NCI-H1048 (cell line): ENCODE data around the gene PLEKHA6.

Source experiments
- DNase-seq: peaks from one replicate; lab custom pipeline; 2025; lab: John Stamatoyannopoulos, UW

Gene PLEKHA6

GRCh38 chr1:204359474-204360255, at the start of gene PLEKHA6:
TSS of gene PLEKHA6 (minus strand) at chr1:204359929. CDS start at chr1:204273727, 86,202 bp downstream.
- DNase-seq = no peak

- no peak for DNase-seq
Measured at GRCh38 chr1:204409123-204409522, 49.4 kb upstream of the PLEKHA6 start.

- no peak for DNase-seq
Measured at GRCh38 chr1:204408602-204409001, 48.9 kb upstream of the PLEKHA6 start.

- DNase-seq = no peak
Measured at GRCh38 chr1:204408074-204408507, 48.4 kb upstream of the PLEKHA6 start.

GRCh38 chr1:204407295-204407971, 47.7 kb upstream of the PLEKHA6 start:
- DNase-seq = no peak

GRCh38 chr1:204406621-204407020, 46.9 kb upstream of the PLEKHA6 start:
- DNase-seq = no peak

GRCh38 chr1:204405988-204406387, 46.3 kb upstream of the PLEKHA6 start:
- DNase-seq = no peak

GRCh38 chr1:204404629-204405028, 44.9 kb upstream of the PLEKHA6 start:
- no peak for DNase-seq

GRCh38 chr1:204402391-204402790, 42.7 kb upstream of the PLEKHA6 start:
- DNase-seq = no peak

- no peak for DNase-seq
Measured at GRCh38 chr1:204401730-204402129, 42.0 kb upstream of the PLEKHA6 start.

GRCh38 chr1:204400882-204401510, 41.3 kb upstream of the PLEKHA6 start:
- no peak for DNase-seq

- DNase-seq = peak; percentile 89
Measured at GRCh38 chr1:204398197-204399125, 38.7 kb upstream of the PLEKHA6 start.

- DNase-seq = no peak
Measured at GRCh38 chr1:204396015-204396583, 36.4 kb upstream of the PLEKHA6 start.

- no peak for DNase-seq
Measured at GRCh38 chr1:204391629-204392028, 31.9 kb upstream of the PLEKHA6 start.

GRCh38 chr1:204390751-204391466, 31.2 kb upstream of the PLEKHA6 start:
- no peak for DNase-seq

GRCh38 chr1:204385727-204386126, 26.0 kb upstream of the PLEKHA6 start:
- DNase-seq = no peak

- DNase-seq = no peak
Measured at GRCh38 chr1:204384636-204385352, 25.1 kb upstream of the PLEKHA6 start.

- DNase-seq = no peak
Measured at GRCh38 chr1:204383163-204383904, 23.6 kb upstream of the PLEKHA6 start.

- no peak for DNase-seq
Measured at GRCh38 chr1:204382714-204383083, 23.0 kb upstream of the PLEKHA6 start.
